SK-N-SH (cell line): ENCODE results near the gene TMCO5A. TPM values are rescaled to one million over a fixed set of nuclear protein-coding genes. Genes with fewer than 3 reads are reported as not detected.

Experiments
- CTCF ChIA-PET: fragments of 300-600, 350-600 bp; formaldehyde crosslinking; extraction: SDS; loops from one replicate; lab custom pipeline; 2021; lab: Yijun Ruan, JAX
- POLR2A ChIA-PET: fragments of 350-600 bp; sonication (Branson Sonifier 250); formaldehyde crosslinking; extraction: SDS; loops from one replicate; lab custom pipeline; 2020; ENCODE audit warnings: antibody characterized with exemption, inconsistent platforms; lab: Yijun Ruan, JAX
- DNase-seq: peaks from one replicate; pipeline ENCODE4 v3.0.0; 2012
- H2AFZ ChIP-seq: fragments of 200-600 bp; sonication (generic); 2 replicates; pipeline ENCODE4 v1.8.1; 2016; ENCODE audit warnings: antibody characterized with exemption, mild to moderate bottlenecking, low read depth
- H3F3A ChIP-seq: fragments of 200-600 bp; sonication (generic); replicated peaks from 2 replicates; pipeline ENCODE3; 2016; ENCODE audit warnings: antibody characterized with exemption, mild to moderate bottlenecking; ENCODE audit not compliant: insufficient read depth
- H3K27ac ChIP-seq, 2 experiments: fragments of 200-500 bp in 1 of 2; fragments of 200-600 bp in 1 of 2; sonication (Bioruptor generic) in 1 of 2; sonication (generic), shearing (Covaris generic) in 1 of 2; 2 replicates each; pipeline versions ENCODE4 v1.5.1 to v1.6.1; 2014 to 2016; ENCODE audit warnings: low read depth in 2 of 2, inconsistent platforms in 1 of 2, low read length in 1 of 2, mild to moderate bottlenecking in 1 of 2, mixed read lengths in 1 of 2
- H3K27me3 ChIP-seq: fragments of 200-600 bp; sonication (generic), shearing (Covaris generic); 2 replicates; pipeline ENCODE4 v1.6.1; 2016; ENCODE audit warnings: mixed run types; ENCODE audit not compliant: insufficient read depth
- H3K36me3 ChIP-seq, 2 experiments: fragments of 200-500 bp in 1 of 2; fragments of 200-600 bp in 1 of 2; sonication (Bioruptor generic) in 1 of 2; sonication (generic) in 1 of 2; replicated peaks in 1 of 2; 2 replicates each; pipeline versions ENCODE3 to v1.5.1; 2014 to 2016; ENCODE audit warnings: low read length in 1 of 2, mild to moderate bottlenecking in 1 of 2; ENCODE audit not compliant: insufficient read depth in 2 of 2, control insufficient read depth in 1 of 2
- H3K4me1 ChIP-seq, 2 experiments: fragments of 200-500 bp in 1 of 2; fragments of 200-600 bp in 1 of 2; sonication (Bioruptor generic) in 1 of 2; sonication (generic), shearing (Covaris generic) in 1 of 2; 2 replicates each; pipeline versions ENCODE4 v1.5.1 to v1.6.1; 2014 to 2016; ENCODE audit warnings: low read depth in 1 of 2, low read length in 1 of 2, mixed run types in 1 of 2; ENCODE audit not compliant: insufficient read depth in 2 of 2, control insufficient read depth in 1 of 2
- H3K4me2 ChIP-seq: fragments of 200-600 bp; sonication (generic), shearing (Covaris generic); 2 replicates; pipeline ENCODE4 v1.6.1; 2017; ENCODE audit warnings: mixed run types
- H3K4me3 ChIP-seq, 2 experiments: fragments of 200-500 bp in 1 of 2; fragments of 200-600 bp in 1 of 2; sonication (Bioruptor generic) in 1 of 2; sonication (generic), shearing (Covaris generic) in 1 of 2; 2 replicates each; pipeline versions ENCODE4 v1.5.1 to v1.8.1; 2014 to 2016; ENCODE audit warnings: low read depth in 2 of 2, inconsistent platforms in 1 of 2, low read length in 1 of 2, mild to moderate bottlenecking in 1 of 2, mixed read lengths in 1 of 2, moderate library complexity in 1 of 2
- H3K79me2 ChIP-seq: fragments of 200-600 bp; sonication (generic); 2 replicates; pipeline ENCODE4 v1.8.1; 2017; ENCODE audit warnings: mild to moderate bottlenecking; ENCODE audit not compliant: insufficient read depth
- H3K9ac ChIP-seq: fragments of 200-600 bp; sonication (generic); 2 replicates; pipeline ENCODE4 v1.6.1; 2017; ENCODE audit warnings: mixed run types
- H3K9me2 ChIP-seq: fragments of 200-600 bp; sonication (generic); 2 replicates; pipeline ENCODE4 v1.6.1; 2017; ENCODE audit warnings: mixed run types
- H3K9me3 ChIP-seq: fragments of 200-600 bp; sonication (generic); 2 replicates; pipeline ENCODE4 v1.6.1; 2017; ENCODE audit warnings: mixed run types, mild to moderate bottlenecking, moderate library complexity
- H4K20me1 ChIP-seq: fragments of 200-600 bp; sonication (generic); 2 replicates; pipeline ENCODE4 v1.6.1; 2017; ENCODE audit warnings: mild to moderate bottlenecking, mixed run types; ENCODE audit not compliant: insufficient read depth
- CHD2 ChIP-seq: fragments of 150-350 bp; IDR thresholded peaks from 2 replicates; pipeline ENCODE4 v1.6.1; 2018; ENCODE audit warnings: low read length; ENCODE audit not compliant: partially characterized antibody
- CTCF ChIP-seq: fragments of 200-600 bp; sonication (generic); IDR thresholded peaks from 2 replicates; pipeline ENCODE4 v1.6.1; 2017; ENCODE audit warnings: antibody characterized with exemption, mild to moderate bottlenecking, moderate library complexity
- EP300 ChIP-seq, 2 experiments: IDR thresholded peaks; 2 replicates each; pipeline versions ENCODE4 v1.4.0 to v1.6.1; 2012; ENCODE audit warnings: borderline replicate concordance in 1 of 2, low read depth in 1 of 2, low read length in 1 of 2
- FOSL2 ChIP-seq: IDR thresholded peaks from 2 replicates; pipeline ENCODE4 v1.4.0; 2012; ENCODE audit warnings: low read depth, mild to moderate bottlenecking, moderate library complexity, borderline replicate concordance
- NFIC ChIP-seq: IDR thresholded peaks from 2 replicates; pipeline ENCODE4 v1.4.0; 2012; ENCODE audit warnings: borderline replicate concordance
- NRF1 ChIP-seq: IDR thresholded peaks from 2 replicates; pipeline ENCODE4 v1.6.1; 2012; ENCODE audit warnings: low read depth, mild to moderate bottlenecking, low read length
- RAD21 ChIP-seq: IDR thresholded peaks from 2 replicates; pipeline ENCODE4 v1.6.1; 2012; ENCODE audit warnings: mild to moderate bottlenecking, low read length
- RCOR1 ChIP-seq: fragments of 150-350 bp; IDR thresholded peaks from 2 replicates; pipeline ENCODE4 v1.6.1; 2017; ENCODE audit warnings: antibody characterized with exemption, low read length
- RXRA ChIP-seq: IDR thresholded peaks from 2 replicates; pipeline ENCODE4 v1.4.0; 2012; ENCODE audit warnings: low read depth, mild to moderate bottlenecking, borderline replicate concordance
- SMC3 ChIP-seq: IDR thresholded peaks from 2 replicates; pipeline ENCODE4 v1.6.1; 2012; ENCODE audit warnings: low read depth, low read length, improper control_type of control experiment
- TAF1 ChIP-seq: IDR thresholded peaks from 2 replicates; pipeline ENCODE4 v1.6.1; 2012; ENCODE audit warnings: low read depth, mild to moderate bottlenecking, low read length, moderate library complexity, borderline replicate concordance
- ZBTB33 ChIP-seq: IDR thresholded peaks from 2 replicates; pipeline ENCODE4 v1.4.0; 2012; ENCODE audit warnings: low read depth, borderline replicate concordance
- WGBS: methylation state at CpG from one replicate; pipeline ENCODE4 v1.1.6; 2017; ENCODE audit warnings: low lambda C conversion rate; 5-methylcytosine and 5-hydroxymethylcytosine counted together
- polyA plus RNA-seq, 3 experiments: library from polyadenylated mRNA; depleted of rRNA; stranded (reverse); fragments of >200 nt; gene quantifications; 2 replicates each; pipeline ENCODE4 v1.2.3, GENCODE V29; 2012

TMCO5A gene
- polyA plus RNA-seq, 1 of the 3 experiments (the other 2 are of a cell fraction): not detected

- DNase-seq: peak; percentile 40
- no peak overlapping the region for H3K9ac ChIP-seq
- H3K27ac ChIP-seq: peak overlapping the region in 1 of 2 experiments; percentile 34; a peak in 2 of 4 replicates
- TF ChIP-seq RCOR1: peak; percentile 57; the same call in 1 of the 2 replicates
- no peak for TF ChIP-seq RXRA
- TF ChIP-seq CHD2: peak; percentile 54
- no peak for TF ChIP-seq NRF1
- peak; percentile 67 for TF ChIP-seq SMC3
- no peak for TF ChIP-seq ZBTB33
- TF ChIP-seq NFIC: 0 out of 2 replicates have a peak, but pooled peaks have one; percentile 13
- TF ChIP-seq EP300 (IDR thresholded peaks at IDR 0.05; ENCODE audit: borderline replicate concordance in 1 of 2, low read depth in 1 of 2, low read length in 1 of 2): no peak
- no peak for TF ChIP-seq FOSL2
- TF ChIP-seq CTCF: peak; percentile 92
- peak; percentile 98 for TF ChIP-seq RAD21
- H2AFZ ChIP-seq: no peak overlapping the region
- no peaks in the 10 kb centered on the region for H4K20me1 ChIP-seq
- H3K9me3 ChIP-seq: no peaks in the 10 kb centered on the region
- H3K4me2 ChIP-seq: no peak overlapping the region
- H3K36me3 ChIP-seq: no peaks in the 10 kb centered on the region
- H3F3A ChIP-seq: no peaks in the 10 kb centered on the region
- 81% methylated on average over 4 of the region's 4 CpGs for WGBS
- no peaks in the 10 kb centered on the region for H3K27me3 ChIP-seq
- ChIA-PET POLR2A (no interaction called here), CTCF (interaction anchor here (0.8 to 4.2 kb wide), 26 partner anchors 8 to 1465 kb away, joined by 3 to 35 read pairs (median 4); no protein-coding TSS in a partner anchor)
- H3K4me1 ChIP-seq: peaks cover 0 to 2% of the 10 kb centered on the region in 2 experiments; a peak in 2 of 4 replicates
- no peaks in the 10 kb centered on the region for H3K9me2 ChIP-seq
- H3K79me2 ChIP-seq: no peaks in the 10 kb centered on the region
- H3K4me3 ChIP-seq: no peak overlapping the region; a peak in 1 of 4 replicates
These were observed 42.6 kb upstream of the TMCO5A start for GRCh38 chr15:37891766-37892368.

- TF ChIP-seq TAF1: no peak
- peak; percentile 16; the same call in 1 of the 2 replicates for TF ChIP-seq NFIC
- POLR2A ChIA-PET: no interaction called here
These were observed 41.1 kb upstream of the TMCO5A start for GRCh38 chr15:37893309-37893708.

More at GRCh38 chr15:37893309-37893708, 41.1 kb upstream of the TMCO5A start:
- no peaks in the 10 kb centered on the region for H3K36me3 ChIP-seq
- H3F3A ChIP-seq: no peaks in the 10 kb centered on the region
- no peaks in the 10 kb centered on the region for H3K79me2 ChIP-seq
- no peaks in the 10 kb centered on the region for H3K27me3 ChIP-seq
- no peaks in the 10 kb centered on the region for H3K9me2 ChIP-seq
- no peak overlapping the region for H2AFZ ChIP-seq
- peaks cover 0 to 2% of the 10 kb centered on the region in 2 experiments; a peak in 2 of 4 replicates for H3K4me1 ChIP-seq
- CTCF ChIA-PET: interaction anchor here (1.0 to 4.2 kb wide), 10 partner anchors 9 to 1392 kb away, joined by 3 to 35 read pairs (median 12); no protein-coding TSS in a partner anchor
- H4K20me1 ChIP-seq: no peaks in the 10 kb centered on the region
- H3K27ac ChIP-seq: no peak overlapping the region
- H3K4me3 ChIP-seq: no peak overlapping the region
- no peaks in the 10 kb centered on the region for H3K9me3 ChIP-seq
- no peak overlapping the region for H3K9ac ChIP-seq
- DNase-seq: no peak
- no peak overlapping the region for H3K4me2 ChIP-seq
